Colonic mucosa (tissue), 4 donors: ENCODE results near the gene CYP3A4. TPM values are rescaled to one million over a fixed set of nuclear protein-coding genes. Genes with fewer than 3 reads are reported as not detected.

Source experiments
- DNase-seq: peaks from one replicate; pipeline ENCODE4 v3.0.0-alpha.2; 2020
- H3K27ac ChIP-seq: fragments of 200-600 bp; one replicate; pipeline ENCODE4 v1.8.0; 2021
- H3K27me3 ChIP-seq: fragments of 200-600 bp; one replicate; pipeline ENCODE4 v1.8.0; 2021
- H3K36me3 ChIP-seq: fragments of 200-600 bp; one replicate; pipeline ENCODE4 v1.8.0; 2021
- H3K4me1 ChIP-seq: fragments of 200-600 bp; one replicate; pipeline ENCODE4 v1.8.0; 2021; ENCODE audit warnings: mild to moderate bottlenecking
- H3K4me3 ChIP-seq: fragments of 200-600 bp; one replicate; pipeline ENCODE4 v1.8.0; 2021
- H3K9ac ChIP-seq, 2 donors: one replicate each; pipeline ENCODE4 v1.7.0; 2013; ENCODE audit warnings: control low read depth in 2 of 2, low read depth in 2 of 2, low read length in 2 of 2
- H3K9me3 ChIP-seq: fragments of 200-600 bp; one replicate; pipeline ENCODE4 v1.8.0; 2021
- CTCF ChIP-seq: fragments of 200-600 bp; IDR thresholded peaks from one replicate; pipeline ENCODE4 v1.8.0; 2022; ENCODE audit warnings: antibody characterized with exemption, mild to moderate bottlenecking
- intact Hi-C: fragments of 100-400 bp; cut with DNase I; formaldehyde crosslinking; loops from one replicate; pipeline ENCODE4 v1.14.1; 2022
- total RNA-seq, 2 donors: library from RNA; stranded (reverse); fragmentation: NEBNext Ultra II Directional in 1 of 2; extraction: Animal tissue kit (Norgen Biotek cat#: 25700) in 1 of 2; gene quantifications; one replicate each; pipeline ENCODE4 v1.2.1, GENCODE V29; 2021
- donor health status: healthy.
- donor health status: DM: no; HTN: no; CAD: no.
- donor health status: DM: no; HTN: no; CAD: no.

Gene CYP3A4
- 1 to 10 TPM in 1 of 2 donors, under 1 TPM in 1; 0.67 to 1.4 TPM for total RNA-seq

GRCh38 chr7:99784007-99784406 lies at the start of gene CYP3A4:
Gene CYP3A4, minus strand, starts transcription at chr7:99784184. Its CDS starts 103 bp downstream, at chr7:99784081.
- intact Hi-C loops, result no loop called here
- H3K27ac ChIP-seq, result no peak within 1 kb of the TSS
- no peak within 1 kb of the TSS for H3K9ac ChIP-seq

GRCh38 chr7:99833289-99833877 lies 49.4 kb upstream of the CYP3A4 start:
- intact Hi-C loops, result no loop called here
- TF ChIP-seq CTCF, result no peak

More at GRCh38 chr7:99784007-99784406, at the start of gene CYP3A4:
- H3K4me1 ChIP-seq, result no peaks in the 10 kb centered on the region
- no peaks in the 10 kb centered on the region for H3K27me3 ChIP-seq
- DNase-seq, result no peak
- TF ChIP-seq CTCF, result no peak
- no peak within 1 kb of the TSS for H3K4me3 ChIP-seq
- no peaks in the 10 kb centered on the region for H3K36me3 ChIP-seq
- H3K9me3 ChIP-seq, result no peaks in the 10 kb centered on the region

GRCh38 chr7:99831595-99831994 lies 47.6 kb upstream of the CYP3A4 start:
- no peak overlapping the region for H3K4me3 ChIP-seq
- H3K27me3 ChIP-seq, result no peaks in the 10 kb centered on the region
- H3K27ac ChIP-seq, result no peak overlapping the region
- DNase-seq, result no peak
- TF ChIP-seq CTCF, result no peak
- no peaks in the 10 kb centered on the region for H3K9me3 ChIP-seq
- H3K36me3 ChIP-seq, result no peaks in the 10 kb centered on the region
- no peak overlapping the region for H3K9ac ChIP-seq
- intact Hi-C loops, result no loop called here
- no peaks in the 10 kb centered on the region for H3K4me1 ChIP-seq

More at GRCh38 chr7:99833289-99833877, 49.4 kb upstream of the CYP3A4 start:
- H3K4me3 ChIP-seq, result no peak overlapping the region
- no peaks in the 10 kb centered on the region for H3K9me3 ChIP-seq
- H3K4me1 ChIP-seq, result no peaks in the 10 kb centered on the region
- H3K27me3 ChIP-seq, result no peaks in the 10 kb centered on the region
- DNase-seq, result no peak
- H3K9ac ChIP-seq, result no peak overlapping the region
- H3K36me3 ChIP-seq, result no peaks in the 10 kb centered on the region
- no peak overlapping the region for H3K27ac ChIP-seq

GRCh38 chr7:99829524-99830160 lies 45.7 kb upstream of the CYP3A4 start:
- Histone ChIP-seq H3K4me1 (no peaks in the 10 kb centered on the region), H3K27me3 (no peaks in the 10 kb centered on the region), H3K27ac (no peak overlapping the region), H3K36me3 (no peaks in the 10 kb centered on the region), H3K9me3 (no peaks in the 10 kb centered on the region), H3K4me3 (no peak overlapping the region), H3K9ac (no peak overlapping the region)
- no peak for DNase-seq
- intact Hi-C loops, result no loop called here
- TF ChIP-seq CTCF, result no peak

GRCh38 chr7:99828811-99829210 lies 44.8 kb upstream of the CYP3A4 start:
- H3K9ac ChIP-seq, result no peak overlapping the region
- intact Hi-C loops, result no loop called here
- DNase-seq, result no peak
- no peaks in the 10 kb centered on the region for H3K27me3 ChIP-seq
- TF ChIP-seq CTCF, result no peak
- no peaks in the 10 kb centered on the region for H3K4me1 ChIP-seq
- no peaks in the 10 kb centered on the region for H3K9me3 ChIP-seq
- H3K36me3 ChIP-seq, result no peaks in the 10 kb centered on the region
- H3K4me3 ChIP-seq, result no peak overlapping the region
- H3K27ac ChIP-seq, result no peak overlapping the region
